Measurements from ENCODE around the gene SFXN3.
A peak's percentile ranks its signal among the peaks of the same experiment; 100 is the strongest.

DNA sequence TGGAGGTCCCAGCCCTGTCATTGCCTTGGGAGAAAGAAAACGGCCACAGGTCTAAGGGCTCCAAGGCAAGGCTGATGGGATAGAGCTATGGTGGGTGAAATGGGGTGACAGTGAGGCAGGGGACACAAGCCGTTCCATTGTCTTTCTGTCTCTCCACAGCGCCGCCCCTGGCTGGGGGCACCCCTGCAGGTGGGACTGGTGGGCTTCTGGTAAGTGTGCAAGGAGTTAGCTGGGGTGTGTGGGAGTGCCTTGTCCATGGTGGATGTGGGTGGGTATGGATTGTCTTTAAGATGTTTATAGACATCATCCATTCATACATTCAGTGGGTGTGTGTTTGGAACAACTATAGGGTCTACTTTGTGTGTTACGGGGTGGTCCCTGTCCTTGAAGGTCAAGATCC, 7.5 kb downstream of the SFXN3 start:
- TF ChIP-seq, protein P1, sequence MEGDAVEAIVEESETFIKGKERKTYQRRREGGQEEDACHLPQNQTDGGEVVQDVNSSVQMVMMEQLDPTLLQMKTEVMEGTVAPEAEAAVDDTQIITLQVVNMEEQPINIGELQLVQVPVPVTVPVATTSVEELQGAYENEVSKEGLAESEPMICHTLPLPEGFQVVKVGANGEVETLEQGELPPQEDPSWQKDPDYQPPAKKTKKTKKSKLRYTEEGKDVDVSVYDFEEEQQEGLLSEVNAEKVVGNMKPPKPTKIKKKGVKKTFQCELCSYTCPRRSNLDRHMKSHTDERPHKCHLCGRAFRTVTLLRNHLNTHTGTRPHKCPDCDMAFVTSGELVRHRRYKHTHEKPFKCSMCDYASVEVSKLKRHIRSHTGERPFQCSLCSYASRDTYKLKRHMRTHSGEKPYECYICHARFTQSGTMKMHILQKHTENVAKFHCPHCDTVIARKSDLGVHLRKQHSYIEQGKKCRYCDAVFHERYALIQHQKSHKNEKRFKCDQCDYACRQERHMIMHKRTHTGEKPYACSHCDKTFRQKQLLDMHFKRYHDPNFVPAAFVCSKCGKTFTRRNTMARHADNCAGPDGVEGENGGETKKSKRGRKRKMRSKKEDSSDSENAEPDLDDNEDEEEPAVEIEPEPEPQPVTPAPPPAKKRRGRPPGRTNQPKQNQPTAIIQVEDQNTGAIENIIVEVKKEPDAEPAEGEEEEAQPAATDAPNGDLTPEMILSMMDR (conservative IDR thresholded peaks at IDR 0.05; ENCODE audit: low read depth, low read length): peak; percentile 21; the same call in 1 of the 2 replicates
- no peak for TF ChIP-seq EZH2 (IDR thresholded peaks at IDR 0.05; ENCODE audit: borderline replicate concordance, low read depth, low read length, poor library complexity, severe bottlenecking)

Data from A673 (cell line).